ENCODE measurements around the gene PZP. TPM values are rescaled to one million over a fixed set of nuclear protein-coding genes. Genes with fewer than 3 reads are reported as not detected.

PZP gene
- total and polyA plus RNA-seq, 9 of the 15 experiments (the other 6 are each of a cell fraction or from before 2014, with no cell fraction given), result 0.01 TPM; not detected in 8

GRCh38 chr12:9115731-9116559, 92.2 kb downstream of the PZP start, which contains the start of gene A2M:
Gene A2M (minus strand): TSS chr12:9115919. CDS start chr12:9115849, 70 bp downstream.
- ATAC-seq (no peak), FAIRE-seq (no peak), DNase-seq (ENCODE audit: extremely low read depth in 1 of 4, low spot score in 3 of 4) (no peak)
- no TSS peak for BruUV-seq (replicated peaks)
- no peaks in the 10 kb centered on the region; a peak in 1 of 5 replicates for H3K27me3 ChIP-seq (ENCODE audit: control insufficient read depth in 2 of 2, insufficient read depth in 2 of 2, low read length in 2 of 2)
- H2AFZ ChIP-seq (ENCODE audit: low read depth, low read length), result no peak within 1 kb of the TSS
- no peaks in the 10 kb centered on the region for H3K79me2 ChIP-seq (ENCODE audit: control insufficient read depth, insufficient read depth, low read length)
- ChIA-PET CTCF (ENCODE audit: low intra/inter-chr PET ratio) (no interaction called here), POLR2A (interaction anchor here (0.6 to 1.4 kb wide), 3 partner anchors 12 to 54 kb away, joined by 3 to 4 read pairs (median 3); no protein-coding TSS in a partner anchor)
- TF ChIP-seq KLF6 (CRISPR knock-in tag; IDR thresholded peaks at IDR 0.05; ENCODE audit: borderline replicate concordance) (no peak), ZBTB33 (CRISPR knock-in tag; IDR thresholded peaks at IDR 0.05) (no peak)
- no peaks in the 10 kb centered on the region for H3K36me3 ChIP-seq (ENCODE audit: control insufficient read depth, insufficient read depth, low read length)
- H3K9me3 ChIP-seq (replicated peaks; ENCODE audit: control insufficient read depth, insufficient read depth, low read depth, low read length), result no peaks in the 10 kb centered on the region
- no peak within 1 kb of the TSS for H3K27ac ChIP-seq (ENCODE audit: extremely low read depth, low read depth, low read length)
- no peaks in the 10 kb centered on the region for H3K9me1 ChIP-seq (ENCODE audit: control insufficient read depth, insufficient read depth, low read length)
- H3K4me2 ChIP-seq (ENCODE audit: insufficient read depth, low read length), result no peak within 1 kb of the TSS
- H3K4me3 ChIP-seq, result no peak within 1 kb of the TSS
- no peaks in the 10 kb centered on the region for H3K4me1 ChIP-seq (replicated peaks in 1 of 2; ENCODE audit: control insufficient read depth in 2 of 2, insufficient read depth in 2 of 2, low read length in 2 of 2)
- in situ Hi-C loops (cut with MboI) (no loop called here), intact Hi-C loops (cut with micrococcal nuclease) (no loop called here)
- no peak within 1 kb of the TSS for H3K9ac ChIP-seq (ENCODE audit: insufficient read depth in 1 of 2, low read depth in 2 of 2, low read length in 2 of 2)
- WGBS (ENCODE audit: insufficient coverage, low coverage, missing lambda C conversion rate), result 1% methylated on average over 8 of the region's 9 CpGs
- H4K20me1 ChIP-seq (replicated peaks; ENCODE audit: control insufficient read depth, insufficient read depth, low read length), result no peaks in the 10 kb centered on the region
